ENCODE measurements around the gene OR6K2. TPM values are rescaled to one million over a fixed set of nuclear protein-coding genes. Genes with fewer than 3 reads are reported as not detected.
A peak's percentile ranks its signal among the peaks of the same experiment; 100 is the strongest.

The OR6K2 gene
- polyA plus RNA-seq, 3 donors, result not detected

GRCh38 chr1:158654571-158654970, 45.9 kb downstream of the OR6K2 start:
- H3K9me3 Mint-ChIP-seq, result peaks cover 0 to 6% (median 4%) of the 10 kb centered on the region in 7 donors
- H3K27me3 ChIP-seq (ENCODE audit: control insufficient read depth in 2 of 2, insufficient read depth in 2 of 2, low read length in 2 of 2), result no peaks in the 10 kb centered on the region
- no peaks in the 10 kb centered on the region for H3K9me3 ChIP-seq (replicated peaks in 1 of 2; ENCODE audit: control insufficient read depth in 1 of 2, insufficient read depth in 1 of 2, low read length in 2 of 2)
- no peaks in the 10 kb centered on the region for H4K20me1 ChIP-seq (ENCODE audit: insufficient read depth, low read length)
- peaks cover 31% of the 10 kb centered on the region for H3K4me1 Mint-ChIP-seq
- peak overlapping the region; percentile 50 for H3K4me2 ChIP-seq (replicated peaks; ENCODE audit: extremely low read depth, low read length, poor library complexity, severe bottlenecking)
- peaks cover 0 to 1% of the 10 kb centered on the region in 2 donors for H3K36me3 Mint-ChIP-seq
- H3K79me2 ChIP-seq (ENCODE audit: insufficient read depth, low read length), result no peaks in the 10 kb centered on the region
- H3K27ac Mint-ChIP-seq, result peak overlapping the region; percentile 12 to 79 (median 46)
- no peak overlapping the region for H3K27ac ChIP-seq (ENCODE audit: low read depth in 1 of 2, low read length in 2 of 2)
- H2AFZ ChIP-seq (ENCODE audit: insufficient read depth, low read depth, low read length, poor library complexity, severe bottlenecking), result peak overlapping the region; percentile 25
- no peak for TF ChIP-seq CTCF (IDR thresholded peaks at IDR 0.05)
- peak; percentile 41 to 83 (median 76) for DNase-seq
- peaks cover 15 to 20% of the 10 kb centered on the region in 2 donors for H3K4me1 ChIP-seq (ENCODE audit: control insufficient read depth in 1 of 2, insufficient read depth in 2 of 2, low read length in 2 of 2)
- H3K4me3 Mint-ChIP-seq, result peak overlapping the region; percentile 6 to 73
- intact Hi-C loops (cut with micrococcal nuclease), result no loop called here
- H3K4me3 ChIP-seq (replicated peaks in 1 of 3; ENCODE audit: low read depth in 2 of 3, low read length in 3 of 3), result peak overlapping the region in 2 of 3 experiments; percentile 19 to 47
- WGBS (ENCODE audit: insufficient coverage), result no CpG with 5 or more reads among the region's 6 CpGs
- no peaks in the 10 kb centered on the region for H3K36me3 ChIP-seq (replicated peaks in 1 of 2; ENCODE audit: control insufficient read depth in 1 of 2, insufficient read depth in 2 of 2, low read length in 2 of 2)
- peaks cover 0 to 1% (median 0%) of the 10 kb centered on the region in 3 donors for H3K27me3 Mint-ChIP-seq (ENCODE audit: low read depth in 3 of 3)
- H3K9ac ChIP-seq (ENCODE audit: insufficient read depth, low read length, poor library complexity, severe bottlenecking), result no peak overlapping the region

- H4K20me1 ChIP-seq (ENCODE audit: insufficient read depth, low read length), result no peaks in the 10 kb centered on the region
- H3K79me2 ChIP-seq (ENCODE audit: insufficient read depth, low read length), result no peaks in the 10 kb centered on the region
- no peak overlapping the region for H2AFZ ChIP-seq (ENCODE audit: insufficient read depth, low read depth, low read length, poor library complexity, severe bottlenecking)
- no peaks in the 10 kb centered on the region for H3K36me3 ChIP-seq (replicated peaks in 1 of 2; ENCODE audit: control insufficient read depth in 1 of 2, insufficient read depth in 2 of 2, low read length in 2 of 2)
- peak; percentile 4 to 35 (median 9) for DNase-seq
- peaks cover 15 to 22% of the 10 kb centered on the region in 2 donors for H3K4me1 ChIP-seq (ENCODE audit: control insufficient read depth in 1 of 2, insufficient read depth in 2 of 2, low read length in 2 of 2)
- H3K27ac ChIP-seq (ENCODE audit: low read depth in 1 of 2, low read length in 2 of 2), result no peak overlapping the region
- no peaks in the 10 kb centered on the region for H3K9me3 ChIP-seq (replicated peaks in 1 of 2; ENCODE audit: control insufficient read depth in 1 of 2, insufficient read depth in 1 of 2, low read length in 2 of 2)
- no peak overlapping the region for H3K9ac ChIP-seq (ENCODE audit: insufficient read depth, low read length, poor library complexity, severe bottlenecking)
- peaks cover 0 to 1% of the 10 kb centered on the region in 2 donors for H3K36me3 Mint-ChIP-seq
- intact Hi-C loops (cut with micrococcal nuclease), result no loop called here
- no peak overlapping the region for H3K4me3 Mint-ChIP-seq
- peaks cover 0 to 6% (median 4%) of the 10 kb centered on the region in 7 donors for H3K9me3 Mint-ChIP-seq
- H3K27me3 ChIP-seq (ENCODE audit: control insufficient read depth in 2 of 2, insufficient read depth in 2 of 2, low read length in 2 of 2), result no peaks in the 10 kb centered on the region
- peak overlapping the region; percentile 50 for H3K4me2 ChIP-seq (replicated peaks; ENCODE audit: extremely low read depth, low read length, poor library complexity, severe bottlenecking)
- H3K27ac Mint-ChIP-seq, result peak overlapping the region in 1 of 7 donors; percentile 59
- H3K27me3 Mint-ChIP-seq (ENCODE audit: low read depth in 3 of 3), result peaks cover 0 to 1% (median 0%) of the 10 kb centered on the region in 3 donors
- no peak for TF ChIP-seq CTCF (IDR thresholded peaks at IDR 0.05)
- H3K4me1 Mint-ChIP-seq, result peaks cover 32% of the 10 kb centered on the region
- H3K4me3 ChIP-seq (replicated peaks in 1 of 3; ENCODE audit: low read depth in 2 of 3, low read length in 3 of 3), result peak overlapping the region in 1 of 3 experiments; percentile 47
These were observed 46.4 kb downstream of the OR6K2 start for GRCh38 chr1:158654086-158654485.
